ENCODE measurements around the gene SRSF9. TPM values are rescaled to one million over a fixed set of nuclear protein-coding genes. Genes with fewer than 3 reads are reported as not detected.

The SRSF9 gene
- total and polyA plus RNA-seq, 2 of the 13 experiments (the other 11 are each of a cell fraction or from before 2014, with no cell fraction given) = 125 to 144 TPM

- no peak for TF ChIP-seq FLYWCH1 (CRISPR knock-in tag; IDR thresholded peaks at IDR 0.05)
- 0 out of 2 replicates have a peak, but pooled peaks have one; percentile 21 for TF ChIP-seq ZFP41 (CRISPR knock-in tag; IDR thresholded peaks at IDR 0.05; ENCODE audit: borderline replicate concordance)
- TF ChIP-seq ZNF281 (CRISPR knock-in tag; IDR thresholded peaks at IDR 0.05; ENCODE audit: borderline replicate concordance) = 0 out of 2 replicates have a peak, but pooled peaks have one; percentile 13
- TF ChIP-seq ZNF33A (CRISPR knock-in tag; IDR thresholded peaks at IDR 0.05; ENCODE audit: borderline replicate concordance) = no peak
- 0 out of 2 replicates have a peak, but pooled peaks have one; percentile 66 for TF ChIP-seq ZNF782 (CRISPR knock-in tag; IDR thresholded peaks at IDR 0.05; ENCODE audit: borderline replicate concordance)
- TF ChIP-seq, protein P1, sequence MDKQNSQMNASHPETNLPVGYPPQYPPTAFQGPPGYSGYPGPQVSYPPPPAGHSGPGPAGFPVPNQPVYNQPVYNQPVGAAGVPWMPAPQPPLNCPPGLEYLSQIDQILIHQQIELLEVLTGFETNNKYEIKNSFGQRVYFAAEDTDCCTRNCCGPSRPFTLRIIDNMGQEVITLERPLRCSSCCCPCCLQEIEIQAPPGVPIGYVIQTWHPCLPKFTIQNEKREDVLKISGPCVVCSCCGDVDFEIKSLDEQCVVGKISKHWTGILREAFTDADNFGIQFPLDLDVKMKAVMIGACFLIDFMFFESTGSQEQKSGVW (CRISPR knock-in tag; IDR thresholded peaks at IDR 0.05; ENCODE audit: borderline replicate concordance) = no peak
- no peak for TF ChIP-seq ZNF737 (CRISPR knock-in tag; IDR thresholded peaks at IDR 0.05; ENCODE audit: borderline replicate concordance)
- no peak for TF ChIP-seq ZNF546 (CRISPR knock-in tag; conservative IDR thresholded peaks at IDR 0.05)
- TF ChIP-seq, protein P2, sequence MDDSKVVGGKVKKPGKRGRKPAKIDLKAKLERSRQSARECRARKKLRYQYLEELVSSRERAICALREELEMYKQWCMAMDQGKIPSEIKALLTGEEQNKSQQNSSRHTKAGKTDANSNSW (CRISPR knock-in tag; IDR thresholded peaks at IDR 0.05; ENCODE audit: borderline replicate concordance) = no peak
- TF ChIP-seq ONECUT2 (CRISPR knock-in tag; IDR thresholded peaks at IDR 0.05) = no peak
- TF ChIP-seq, protein P3, sequence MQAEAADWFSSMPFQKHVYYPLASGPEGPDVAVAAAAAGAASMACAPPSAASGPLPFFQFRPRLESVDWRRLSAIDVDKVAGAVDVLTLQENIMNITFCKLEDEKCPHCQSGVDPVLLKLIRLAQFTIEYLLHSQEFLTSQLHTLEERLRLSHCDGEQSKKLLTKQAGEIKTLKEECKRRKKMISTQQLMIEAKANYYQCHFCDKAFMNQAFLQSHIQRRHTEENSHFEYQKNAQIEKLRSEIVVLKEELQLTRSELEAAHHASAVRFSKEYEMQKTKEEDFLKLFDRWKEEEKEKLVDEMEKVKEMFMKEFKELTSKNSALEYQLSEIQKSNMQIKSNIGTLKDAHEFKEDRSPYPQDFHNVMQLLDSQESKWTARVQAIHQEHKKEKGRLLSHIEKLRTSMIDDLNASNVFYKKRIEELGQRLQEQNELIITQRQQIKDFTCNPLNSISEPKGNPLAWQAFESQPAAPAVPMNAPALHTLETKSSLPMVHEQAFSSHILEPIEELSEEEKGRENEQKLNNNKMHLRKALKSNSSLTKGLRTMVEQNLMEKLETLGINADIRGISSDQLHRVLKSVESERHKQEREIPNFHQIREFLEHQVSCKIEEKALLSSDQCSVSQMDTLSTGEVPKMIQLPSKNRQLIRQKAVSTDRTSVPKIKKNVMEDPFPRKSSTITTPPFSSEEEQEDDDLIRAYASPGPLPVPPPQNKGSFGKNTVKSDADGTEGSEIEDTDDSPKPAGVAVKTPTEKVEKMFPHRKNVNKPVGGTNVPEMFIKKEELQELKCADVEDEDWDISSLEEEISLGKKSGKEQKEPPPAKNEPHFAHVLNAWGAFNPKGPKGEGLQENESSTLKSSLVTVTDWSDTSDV (CRISPR knock-in tag; IDR thresholded peaks at IDR 0.05) = peak; percentile 73; the same call in 1 of the 2 replicates
- no peak for TF ChIP-seq TGIF2 (CRISPR knock-in tag; IDR thresholded peaks at IDR 0.05)
- TF ChIP-seq, protein P4, sequence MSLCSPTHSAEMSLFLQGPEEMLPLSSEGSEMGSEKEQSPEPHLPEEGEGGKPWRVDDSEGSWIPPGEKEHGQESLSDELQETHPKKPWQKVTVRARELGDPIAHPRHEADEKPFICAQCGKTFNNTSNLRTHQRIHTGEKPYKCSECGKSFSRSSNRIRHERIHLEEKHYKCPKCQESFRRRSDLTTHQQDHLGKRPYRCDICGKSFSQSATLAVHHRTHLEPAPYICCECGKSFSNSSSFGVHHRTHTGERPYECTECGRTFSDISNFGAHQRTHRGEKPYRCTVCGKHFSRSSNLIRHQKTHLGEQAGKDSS (CRISPR knock-in tag; IDR thresholded peaks at IDR 0.05; ENCODE audit: borderline replicate concordance, low read depth) = peak; percentile 80
- peak; percentile 80 for TF ChIP-seq PHF20 (CRISPR knock-in tag; IDR thresholded peaks at IDR 0.05)
- 0 out of 2 replicates have a peak, but pooled peaks have one; percentile 11 for TF ChIP-seq IRF2 (CRISPR knock-in tag; IDR thresholded peaks at IDR 0.05)
- TF ChIP-seq, protein P5, sequence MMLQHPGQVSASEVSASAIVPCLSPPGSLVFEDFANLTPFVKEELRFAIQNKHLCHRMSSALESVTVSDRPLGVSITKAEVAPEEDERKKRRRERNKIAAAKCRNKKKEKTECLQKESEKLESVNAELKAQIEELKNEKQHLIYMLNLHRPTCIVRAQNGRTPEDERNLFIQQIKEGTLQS (CRISPR knock-in tag; IDR thresholded peaks at IDR 0.05) = no peak
- TF ChIP-seq ZNF230 (CRISPR knock-in tag; IDR thresholded peaks at IDR 0.05) = peak; percentile 65; the same call in 1 of the 2 replicates
- TF ChIP-seq ZNF326 (CRISPR knock-in tag; IDR thresholded peaks at IDR 0.05; ENCODE audit: borderline replicate concordance) = no peak
- TF ChIP-seq DNMT3B (CRISPR knock-in tag; conservative IDR thresholded peaks at IDR 0.05) = no peak
- TF ChIP-seq KDM3A (CRISPR knock-in tag; IDR thresholded peaks at IDR 0.05; ENCODE audit: low read depth) = peak; percentile 67; the same call in 1 of the 2 replicates
- no peak for TF ChIP-seq CHD4 (IDR thresholded peaks at IDR 0.05; ENCODE audit: borderline replicate concordance, low read length)
Observed at GRCh38 chr12:120437735-120438494, 31.6 kb downstream of the SRSF9 start, which contains the start of gene COX6A1 (continued).

Data from HepG2 (cell line).